Activated CD4-positive, CD25-positive, alpha-beta regulatory T cell treated with anti-CD3 and anti-CD28 coated beads, Interleukin-2, amount 50 U/mL, for 16 hours (primary cell): ENCODE measurements around the gene BTBD18.
"Not testable (repeated sequence)": the region's sequence is repeated elsewhere in the genome, so short reads cannot be mapped to it uniquely, and the experiment has no call there.

Experiments used
- DNase-seq: peaks from one replicate; pipeline ENCODE4 v3.0.0-alpha.2; 2020; ENCODE audit warnings: low read depth, low spot score

Gene BTBD18

DNA sequence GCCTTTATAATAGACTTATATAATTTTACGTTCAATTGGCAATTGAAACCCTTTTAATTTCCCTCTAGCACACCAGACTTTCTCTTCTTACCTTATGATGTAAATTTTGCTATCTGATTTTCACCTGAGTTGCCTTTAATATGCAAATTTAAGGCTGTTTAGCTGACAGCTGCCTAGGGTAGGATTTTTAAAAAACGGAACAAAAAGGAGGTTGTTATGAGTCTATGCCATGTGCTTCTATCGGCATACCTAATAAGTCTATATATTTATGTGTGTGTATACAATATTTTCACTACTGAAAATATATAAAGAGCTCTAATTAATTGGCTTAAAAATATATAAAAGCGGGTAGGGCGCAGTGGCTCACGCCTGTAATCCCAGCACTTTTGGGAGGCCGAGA, 22.1 kb downstream of the BTBD18 start:
- DNase-seq: no peak

DNA sequence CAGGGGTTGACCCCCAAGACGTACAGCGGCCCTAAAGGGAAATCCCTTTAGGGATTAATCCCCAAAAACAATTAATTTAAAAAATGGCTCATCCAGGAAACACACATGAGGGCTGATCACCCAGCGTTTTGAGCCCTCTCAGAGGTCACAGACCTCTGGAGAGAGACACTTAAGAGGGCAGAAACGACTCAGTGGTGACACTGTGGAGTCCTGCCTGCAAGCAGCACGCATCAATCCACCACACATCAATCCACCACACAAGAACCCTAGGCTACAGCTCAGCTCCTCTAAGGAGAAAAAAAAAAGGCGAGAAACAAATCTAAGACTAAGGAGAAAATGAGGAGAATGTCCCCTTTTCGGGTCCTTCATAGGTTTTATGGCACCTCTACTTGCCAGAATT, 22.8 kb downstream of the BTBD18 start:
- no peak for DNase-seq

DNA sequence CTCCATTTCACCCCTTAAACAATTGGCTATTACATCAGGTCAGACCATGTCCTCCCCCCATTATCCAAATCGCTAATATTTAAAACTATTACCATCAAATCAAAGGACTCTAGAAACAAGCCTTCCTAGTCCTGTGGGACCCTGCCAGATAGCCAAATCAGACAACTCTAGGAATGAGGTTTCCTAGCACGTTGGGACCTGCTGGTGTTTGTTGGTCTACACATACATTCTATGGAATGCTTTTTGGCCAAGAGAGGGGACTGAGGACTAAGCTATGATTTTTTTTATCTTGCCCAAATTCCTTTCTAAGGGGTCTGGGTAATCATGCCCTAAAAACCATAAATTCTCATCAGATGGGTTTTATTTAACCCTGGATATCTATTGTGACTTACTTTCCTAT, 24.4 kb downstream of the BTBD18 start:
- no peak for DNase-seq

DNA sequence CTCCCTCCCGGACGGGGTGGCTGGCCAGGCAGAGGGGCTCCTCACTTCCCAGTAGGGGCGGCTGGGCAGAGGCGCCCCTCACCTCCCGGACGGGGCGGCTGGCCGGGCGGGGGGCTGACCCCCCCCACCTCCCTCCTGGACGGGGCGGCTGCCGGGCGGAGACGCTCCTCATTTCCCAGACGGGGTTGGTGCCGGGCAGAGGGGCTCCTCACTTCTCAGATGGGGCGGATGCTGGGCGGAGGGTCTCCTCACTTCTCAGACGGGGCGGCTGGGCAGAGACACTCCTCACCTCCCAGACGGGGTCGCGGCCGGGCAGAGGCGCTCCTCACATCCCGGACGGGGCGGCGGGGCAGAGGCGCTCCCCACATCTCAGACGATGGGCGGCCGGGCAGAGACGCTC, 34.9 kb downstream of the BTBD18 start:
- DNase-seq: not testable (repeated sequence)

DNA sequence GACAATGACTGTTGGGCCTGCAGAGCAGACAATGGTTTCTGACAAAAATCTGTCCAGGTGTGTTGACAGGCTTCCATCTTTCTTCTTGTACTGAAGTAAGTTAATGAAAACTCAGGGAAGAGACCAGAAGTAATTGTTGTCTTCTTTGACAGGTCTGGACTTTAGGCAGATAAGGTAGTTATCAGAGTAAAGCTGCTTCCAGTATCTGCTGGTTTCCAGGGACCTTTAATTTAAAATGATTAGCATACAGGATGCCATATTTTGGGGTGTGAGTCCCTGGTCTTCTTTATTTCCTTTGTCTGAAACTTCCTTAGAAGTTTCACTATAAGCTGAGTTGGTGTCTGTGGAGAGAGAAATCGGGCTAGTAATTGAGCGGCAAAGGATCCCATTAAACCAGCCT, 37.8 kb downstream of the BTBD18 start:
- no peak for DNase-seq

DNA sequence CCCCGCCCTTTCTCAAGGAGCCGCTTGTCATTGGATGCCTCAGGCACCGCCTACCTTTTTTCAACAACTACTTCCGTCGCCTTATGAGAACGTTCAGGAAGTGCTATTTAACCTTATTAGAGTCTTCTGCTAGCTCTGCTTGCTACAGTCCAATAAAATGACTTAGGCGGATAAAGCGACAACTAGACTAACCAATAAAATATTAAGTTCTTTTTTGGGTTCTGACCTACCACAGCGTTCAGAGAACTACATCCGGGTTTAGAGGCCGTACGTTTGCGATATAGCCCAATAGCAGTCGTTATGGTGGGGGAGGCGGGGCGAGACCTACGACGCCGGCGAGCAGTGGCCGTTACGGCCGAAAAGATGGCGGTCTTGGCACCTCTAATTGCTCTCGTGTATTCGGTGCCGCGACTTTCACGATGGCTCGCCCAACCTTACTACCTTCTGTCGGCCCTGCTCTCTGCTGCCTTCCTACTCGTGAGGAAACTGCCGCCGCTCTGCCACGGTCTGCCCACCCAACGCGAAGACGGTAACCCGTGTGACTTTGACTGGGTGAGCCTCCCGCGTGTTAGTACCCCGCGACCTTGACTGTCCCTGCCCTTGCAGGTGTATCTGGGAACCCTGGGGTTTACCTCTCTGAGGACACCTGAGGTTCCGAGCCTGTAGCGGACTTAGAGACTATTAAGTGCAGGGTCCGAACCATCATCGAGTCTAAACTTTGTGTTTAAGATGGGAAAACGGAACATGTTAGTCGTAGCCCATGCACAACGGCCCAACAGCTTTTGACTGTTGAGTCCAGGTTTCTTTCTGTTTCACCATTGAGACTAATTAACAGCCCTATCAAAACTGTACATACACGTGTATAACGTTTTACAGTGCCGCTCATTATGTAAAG, 39.1 kb downstream of the BTBD18 start, which contains the start of gene TMX2:
Gene TMX2, plus strand, starts transcription at position 338 of the 895 bp plus-strand sequence. Its CDS starts 26 bp downstream, at position 364.
- DNase-seq: peak; percentile 84

DNA sequence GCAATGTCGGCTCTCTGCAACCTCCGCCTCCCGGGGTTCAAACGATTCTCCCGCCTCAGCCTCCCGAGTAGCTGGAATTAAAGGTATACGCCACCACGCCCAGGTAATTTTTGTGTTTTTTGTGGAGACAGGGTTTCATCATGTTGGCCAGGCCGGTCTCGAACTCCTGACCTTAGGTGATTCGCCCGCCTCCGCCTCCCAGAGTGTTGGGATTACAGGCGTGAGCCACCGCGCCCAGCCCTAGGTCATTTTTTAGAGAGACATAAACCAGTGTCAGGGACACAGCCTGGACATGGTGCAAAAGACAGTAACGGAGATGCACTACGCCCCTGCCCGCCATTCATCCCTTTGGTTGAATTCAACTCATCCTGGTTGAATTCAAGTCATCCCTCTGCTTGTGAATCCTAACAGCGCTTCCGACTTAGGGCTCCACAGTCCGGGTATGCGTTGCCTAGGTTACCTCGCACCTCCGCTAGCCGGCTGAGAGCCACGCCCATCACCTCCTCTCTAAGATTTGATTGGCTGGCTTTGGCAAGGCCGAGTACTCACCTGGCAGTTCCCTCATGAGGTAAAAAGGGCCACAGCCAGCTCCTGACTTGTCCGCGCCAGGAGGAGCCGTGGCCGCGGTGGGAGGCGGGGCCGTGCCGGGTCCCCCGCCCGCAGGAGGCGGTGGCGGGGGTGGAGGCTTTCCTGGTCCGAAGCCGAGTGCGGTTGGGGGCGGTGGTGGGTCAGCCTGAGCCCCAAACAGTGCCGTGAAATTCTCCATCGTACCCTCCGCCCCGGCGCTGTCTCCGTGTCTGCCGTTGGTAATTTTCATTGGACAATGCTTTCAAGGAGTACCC, 40.0 kb downstream of the BTBD18 start, which contains the start of gene MED19:
Gene MED19, minus strand, starts transcription at position 802 of the 842 bp plus-strand sequence. Its CDS starts 36 bp downstream, at position 766.
- peak; percentile 44 for DNase-seq

DNA sequence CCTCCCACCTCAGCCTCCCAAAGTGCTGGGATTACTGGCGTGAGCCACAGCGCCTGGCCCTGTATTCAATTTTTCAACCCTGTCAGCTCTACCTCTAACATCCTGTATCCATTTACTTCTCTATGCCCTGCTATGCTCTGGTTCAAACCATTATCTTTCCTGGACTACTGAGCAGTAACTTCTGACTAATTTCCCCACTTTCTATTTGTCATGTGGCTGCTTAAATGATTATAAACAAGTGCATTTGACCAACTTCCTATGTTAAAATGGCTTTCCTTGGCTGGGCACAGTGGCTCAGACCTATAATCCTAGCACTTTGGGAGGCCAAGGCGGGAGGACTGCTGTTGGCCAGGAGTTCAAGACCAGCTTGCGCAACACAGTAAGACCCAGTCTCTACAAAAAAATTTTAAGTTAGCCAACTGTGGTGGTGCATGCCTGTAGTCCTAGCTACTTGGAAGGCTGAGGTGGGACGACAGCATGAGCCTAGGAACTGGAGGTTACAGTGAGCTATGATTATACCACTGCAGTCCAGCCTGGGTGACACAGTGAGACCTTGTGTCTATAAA, 41.7 kb downstream of the BTBD18 start:
- DNase-seq: no peak

DNA sequence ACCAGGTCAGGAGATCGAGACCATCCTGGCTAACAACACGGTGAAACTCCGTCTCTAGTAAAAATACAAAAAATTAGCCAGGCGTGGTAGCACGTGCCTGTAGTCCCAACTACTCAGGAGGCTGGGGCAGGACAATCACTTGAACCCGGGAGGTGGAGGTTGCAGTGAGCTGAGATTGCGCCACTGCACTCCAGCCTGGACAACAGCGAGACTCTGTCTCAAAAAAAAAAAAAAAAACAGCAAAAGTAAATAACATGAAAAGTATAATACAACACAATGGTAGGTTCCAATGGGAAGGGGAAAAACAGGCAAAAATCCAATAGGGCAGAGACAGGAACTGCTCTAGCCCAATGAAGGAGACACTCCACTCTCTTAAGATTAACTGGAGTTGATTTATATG, 46.2 kb downstream of the BTBD18 start:
- not testable (repeated sequence) for DNase-seq

DNA sequence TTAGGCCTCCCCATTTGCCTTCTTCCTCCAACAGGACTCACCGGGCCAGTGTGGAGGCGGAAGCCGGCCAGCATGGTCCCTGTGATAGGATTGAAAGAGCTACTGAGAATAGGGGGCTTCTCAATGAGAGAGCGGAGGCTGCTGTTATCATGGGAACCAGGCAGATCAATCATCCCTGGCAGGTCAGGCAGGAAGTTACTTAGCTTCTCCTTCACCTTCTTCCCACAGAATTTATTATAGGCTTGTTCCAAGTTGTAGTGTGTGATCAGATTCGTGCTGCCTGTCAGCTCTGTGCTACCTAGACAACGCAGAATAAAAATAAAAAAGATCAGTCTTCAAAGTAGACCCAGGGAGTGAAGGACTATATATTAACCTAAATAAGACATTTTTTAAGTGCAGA, 46.7 kb downstream of the BTBD18 start:
- DNase-seq: no peak

DNA sequence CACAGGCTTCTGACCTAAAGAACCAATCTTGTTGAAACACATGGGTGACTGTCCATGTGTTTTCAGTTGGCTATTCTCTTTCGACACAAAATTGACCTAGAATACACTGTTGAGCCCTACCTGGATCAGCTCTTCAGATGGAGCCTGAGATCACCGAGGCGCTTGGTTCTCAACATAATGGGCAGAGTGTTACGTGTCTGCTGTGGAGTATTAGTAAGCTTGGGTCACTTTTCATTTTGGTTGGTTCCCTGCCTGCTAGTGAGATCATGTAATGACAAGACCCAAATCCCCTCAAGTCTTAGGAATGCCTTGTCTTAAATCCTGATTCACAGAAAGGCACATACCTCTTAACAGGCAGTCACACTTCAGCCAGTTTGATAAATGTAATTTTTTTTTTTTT, 48.3 kb downstream of the BTBD18 start:
- no peak for DNase-seq

DNA sequence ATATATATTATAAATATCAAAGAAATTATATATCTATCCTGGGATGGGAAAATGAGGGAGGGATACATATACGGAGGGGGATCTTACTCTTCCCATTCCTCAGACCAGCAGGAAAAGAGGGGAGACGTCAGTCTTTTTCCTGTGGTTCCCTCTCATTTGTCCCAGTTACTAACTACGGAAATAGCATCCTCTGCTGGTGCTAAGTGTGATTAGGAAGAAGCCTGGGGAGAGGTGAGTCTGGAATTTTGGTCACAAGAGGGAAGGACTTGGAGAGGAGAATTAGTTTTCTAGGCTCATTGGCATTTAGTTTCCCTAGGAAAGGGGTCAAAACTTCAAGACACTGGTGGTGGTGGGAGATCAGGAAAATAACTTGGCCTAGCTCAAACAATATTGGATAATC, 51.2 kb downstream of the BTBD18 start:
- no peak for DNase-seq

DNA sequence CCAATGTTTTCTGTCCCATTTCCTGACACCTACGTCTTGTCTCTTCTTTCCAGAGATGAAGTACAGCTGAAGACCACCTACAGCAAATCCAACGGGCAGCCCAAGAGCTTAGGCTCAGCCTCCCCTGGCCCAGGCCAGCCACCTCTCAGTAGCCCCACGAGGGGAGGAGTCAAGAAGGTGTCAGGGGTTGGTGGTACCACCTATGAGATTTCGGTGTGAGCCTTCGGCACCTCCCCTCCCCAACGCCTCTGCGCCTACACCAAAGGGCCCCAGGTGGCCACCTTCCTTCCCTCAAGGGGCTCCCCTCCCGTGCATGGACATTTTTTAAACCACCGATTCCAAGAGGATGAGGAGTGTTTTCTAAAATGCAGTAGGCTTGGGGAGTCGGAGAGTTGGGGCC, 51.8 kb downstream of the BTBD18 start:
- no peak for DNase-seq

DNA sequence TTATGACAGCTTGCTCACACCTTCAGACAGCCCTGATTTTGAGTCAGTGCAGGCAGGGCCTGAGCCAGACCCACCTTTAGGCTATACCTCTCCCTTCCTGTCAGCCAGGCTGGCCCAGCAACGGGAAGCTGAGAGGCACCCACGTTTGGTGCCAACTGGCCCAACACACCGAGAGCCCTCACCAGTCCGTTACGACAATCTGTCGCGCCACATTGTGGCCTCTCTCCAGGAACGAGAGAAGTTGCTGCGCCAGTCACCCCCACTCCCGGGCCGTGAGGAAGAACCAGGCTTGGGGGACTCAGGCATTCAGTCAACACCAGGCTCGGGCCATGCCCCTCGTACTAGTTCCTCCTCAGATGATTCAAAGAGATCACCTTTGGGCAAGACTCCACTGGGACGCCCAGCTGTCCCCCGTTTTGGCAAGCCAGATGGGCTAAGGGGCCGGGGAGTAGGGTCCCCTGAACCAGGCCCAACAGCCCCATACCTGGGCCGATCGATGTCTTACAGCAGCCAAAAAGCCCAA, 52.7 kb downstream of the BTBD18 start:
- DNase-seq: no peak
